ENCODE results near the gene CAVIN2.

Gene CAVIN2

GRCh38 chr2:191797942-191798876, 48.7 kb downstream of the CAVIN2 start:
- Histone ChIP-seq H3K79me2 (ENCODE audit: insufficient read depth, low read length) (no peaks in the 10 kb centered on the region), H3K36me3 (ENCODE audit: insufficient read depth, low read length) (no peaks in the 10 kb centered on the region), H3K4me2 (ENCODE audit: low read length) (no peak overlapping the region), H3K27me3 (ENCODE audit: insufficient read depth, low read length) (no peaks in the 10 kb centered on the region), H3K9ac (ENCODE audit: low read length) (no peak overlapping the region), H3K4me3 (ENCODE audit: low read depth, low read length, poor library complexity, severe bottlenecking) (no peak overlapping the region), H3F3A (ENCODE audit: insufficient read depth, low read length) (no peaks in the 10 kb centered on the region), H3K27ac (ENCODE audit: low read depth, low read length, poor library complexity, severe bottlenecking) (no peak overlapping the region), H2AFZ (ENCODE audit: low read length) (no peak overlapping the region), H3K9me2 (ENCODE audit: low read depth, low read length) (no peaks in the 10 kb centered on the region), H3K9me3 (ENCODE audit: low read length) (no peaks in the 10 kb centered on the region), H3K4me1 (ENCODE audit: insufficient read depth, low read length, severe bottlenecking) (no peaks in the 10 kb centered on the region), H4K20me1 (ENCODE audit: insufficient read depth, low read length) (no peaks in the 10 kb centered on the region)
- no peak for TF ChIP-seq EZH2 (IDR thresholded peaks at IDR 0.05; ENCODE audit: borderline replicate concordance, low read length)
- no peak for TF ChIP-seq CTCF (IDR thresholded peaks at IDR 0.05; ENCODE audit: low read length)

- Histone ChIP-seq H3K4me3 (ENCODE audit: low read depth, low read length, poor library complexity, severe bottlenecking) (no peak overlapping the region), H3K9me3 (ENCODE audit: low read length) (no peaks in the 10 kb centered on the region), H3K4me1 (ENCODE audit: insufficient read depth, low read length, severe bottlenecking) (no peaks in the 10 kb centered on the region), H3K27ac (ENCODE audit: low read depth, low read length, poor library complexity, severe bottlenecking) (no peak overlapping the region), H3K4me2 (ENCODE audit: low read length) (no peak overlapping the region), H3K79me2 (ENCODE audit: insufficient read depth, low read length) (no peaks in the 10 kb centered on the region), H3K36me3 (ENCODE audit: insufficient read depth, low read length) (no peaks in the 10 kb centered on the region), H2AFZ (ENCODE audit: low read length) (no peak overlapping the region), H3F3A (ENCODE audit: insufficient read depth, low read length) (no peaks in the 10 kb centered on the region), H3K27me3 (ENCODE audit: insufficient read depth, low read length) (no peaks in the 10 kb centered on the region), H3K9me2 (ENCODE audit: low read depth, low read length) (no peaks in the 10 kb centered on the region), H3K9ac (ENCODE audit: low read length) (no peak overlapping the region), H4K20me1 (ENCODE audit: insufficient read depth, low read length) (no peaks in the 10 kb centered on the region)
- no peak for TF ChIP-seq CTCF (IDR thresholded peaks at IDR 0.05; ENCODE audit: low read length)
- TF ChIP-seq EZH2 (IDR thresholded peaks at IDR 0.05; ENCODE audit: borderline replicate concordance, low read length): no peak
These were observed 49.4 kb downstream of the CAVIN2 start for GRCh38 chr2:191797500-191797899.

- no peaks in the 10 kb centered on the region; the same call in 1 of the 2 replicates for H3K27me3 ChIP-seq (ENCODE audit: insufficient read depth, low read length)
- H3K4me2 ChIP-seq (ENCODE audit: low read length): no peak overlapping the region
- no peaks in the 10 kb centered on the region for H3K9me2 ChIP-seq (ENCODE audit: low read depth, low read length)
- no peaks in the 10 kb centered on the region for H4K20me1 ChIP-seq (ENCODE audit: insufficient read depth, low read length)
- H3K9ac ChIP-seq (ENCODE audit: low read length): no peak overlapping the region
- H3K4me3 ChIP-seq (ENCODE audit: low read depth, low read length, poor library complexity, severe bottlenecking): no peak overlapping the region
- no peak overlapping the region for H2AFZ ChIP-seq (ENCODE audit: low read length)
- no peaks in the 10 kb centered on the region for H3K4me1 ChIP-seq (ENCODE audit: insufficient read depth, low read length, severe bottlenecking)
- H3K79me2 ChIP-seq (ENCODE audit: insufficient read depth, low read length): no peaks in the 10 kb centered on the region
- H3F3A ChIP-seq (ENCODE audit: insufficient read depth, low read length): no peaks in the 10 kb centered on the region
- no peaks in the 10 kb centered on the region for H3K36me3 ChIP-seq (ENCODE audit: insufficient read depth, low read length)
- no peaks in the 10 kb centered on the region for H3K9me3 ChIP-seq (ENCODE audit: low read length)
- TF ChIP-seq CTCF (IDR thresholded peaks at IDR 0.05; ENCODE audit: low read length) (no peak), EZH2 (IDR thresholded peaks at IDR 0.05; ENCODE audit: borderline replicate concordance, low read length) (no peak)
- H3K27ac ChIP-seq (ENCODE audit: low read depth, low read length, poor library complexity, severe bottlenecking): no peak overlapping the region
These were observed 51.2 kb downstream of the CAVIN2 start for GRCh38 chr2:191795715-191796114.

Data from OCI-LY1 (cell line).